Mesothelial cell of epicardium (in vitro differentiated cells): ENCODE measurements around the gene PPIL4. TPM values are rescaled to one million over a fixed set of nuclear protein-coding genes. Genes with fewer than 3 reads are reported as not detected.
"Not testable (repeated sequence)": the region's sequence is repeated elsewhere in the genome, so short reads cannot be mapped to it uniquely, and the experiment has no call there.

ENCODE experiments used
- DNase-seq, 2 experiments: peaks; one replicate each; pipeline ENCODE4 v3.0.0; 2021; ENCODE audit warnings: low spot score in 2 of 2; ENCODE audit not compliant: unreplicated experiment in 2 of 2
- H3K27ac Mint-ChIP-seq: 2 replicates; pipeline ENCODE4 v1.8.0; 2021; ENCODE audit warnings: mixed read lengths
- H3K27me3 Mint-ChIP-seq: 2 replicates; pipeline ENCODE4 v1.8.0; 2021; ENCODE audit warnings: low read depth, mixed read lengths
- H3K36me3 Mint-ChIP-seq: 2 replicates; pipeline ENCODE4 v1.8.0; 2021; ENCODE audit warnings: mixed read lengths
- H3K4me1 Mint-ChIP-seq: 2 replicates; pipeline ENCODE4 v1.8.0; 2021; ENCODE audit warnings: mixed read lengths
- H3K4me3 Mint-ChIP-seq: 2 replicates; pipeline ENCODE4 v1.8.0; 2021; ENCODE audit warnings: mild to moderate bottlenecking, moderate library complexity, mixed read lengths
- H3K9me3 Mint-ChIP-seq: 2 replicates; pipeline ENCODE4 v1.8.0; 2021; ENCODE audit warnings: mixed read lengths
- CTCF ChIP-seq: fragments of 200-600 bp; sonication (generic); IDR thresholded peaks from one replicate; pipeline ENCODE4 v1.5.0; 2021; ENCODE audit warnings: antibody characterized with exemption; ENCODE audit not compliant: unreplicated experiment
- total RNA-seq: library from RNA; stranded (reverse); gene quantifications from 3 replicates; pipeline ENCODE4 v1.2.1, GENCODE V29; 2021

Gene PPIL4
- total RNA-seq, 1 donor from 2014 or later: 39.8 TPM

GRCh38 chr6:149503276-149503675 is 42.6 kb downstream of the PPIL4 start:
- H3K27me3 Mint-ChIP-seq: no peaks in the 10 kb centered on the region
- H3K4me3 Mint-ChIP-seq: no peak overlapping the region
- H3K9me3 Mint-ChIP-seq: no peaks in the 10 kb centered on the region
- H3K27ac Mint-ChIP-seq: peak overlapping the region; percentile 54
- no peak for DNase-seq
- no peak for TF ChIP-seq CTCF
- no peaks in the 10 kb centered on the region for H3K4me1 Mint-ChIP-seq
- peaks cover 14% of the 10 kb centered on the region for H3K36me3 Mint-ChIP-seq

DNA sequence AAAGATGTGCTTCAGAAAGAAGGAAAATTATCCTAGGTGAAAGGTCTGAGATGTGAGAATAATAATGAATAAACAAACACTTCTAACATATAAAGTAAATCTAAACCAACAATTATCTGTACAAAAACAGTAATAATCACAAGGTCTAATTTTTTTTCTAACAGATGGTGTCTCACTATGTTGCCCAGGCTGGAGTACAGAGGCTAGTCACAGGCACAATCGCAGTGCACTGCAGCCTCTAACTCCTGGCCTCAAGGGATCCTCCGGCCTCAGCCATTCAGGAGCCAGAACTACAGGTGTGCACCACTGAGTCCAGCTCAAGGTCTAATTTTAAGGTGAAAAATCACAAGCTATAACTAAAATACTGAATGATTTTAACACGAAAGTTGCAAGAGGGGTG is 44.1 kb downstream of the PPIL4 start:
- Mint-ChIP-seq H3K36me3 (peaks cover 14% of the 10 kb centered on the region), H3K27me3 (no peaks in the 10 kb centered on the region), H3K27ac (no peak overlapping the region), H3K4me3 (no peak overlapping the region), H3K4me1 (no peaks in the 10 kb centered on the region), H3K9me3 (no peaks in the 10 kb centered on the region)
- DNase-seq: no peak
- no peak for TF ChIP-seq CTCF

GRCh38 chr6:149501201-149501600 is 44.6 kb downstream of the PPIL4 start:
- Mint-ChIP-seq H3K27ac (no peak overlapping the region), H3K27me3 (no peaks in the 10 kb centered on the region), H3K4me3 (no peak overlapping the region), H3K4me1 (no peaks in the 10 kb centered on the region), H3K9me3 (no peaks in the 10 kb centered on the region), H3K36me3 (peaks cover 14% of the 10 kb centered on the region)
- no peak for TF ChIP-seq CTCF
- no peak for DNase-seq

GRCh38 chr6:149500096-149500495 is 45.7 kb downstream of the PPIL4 start:
- no peak overlapping the region for H3K4me3 Mint-ChIP-seq
- no peaks in the 10 kb centered on the region for H3K9me3 Mint-ChIP-seq
- no peaks in the 10 kb centered on the region for H3K27me3 Mint-ChIP-seq
- peaks cover 7% of the 10 kb centered on the region for H3K36me3 Mint-ChIP-seq
- TF ChIP-seq CTCF: no peak
- H3K4me1 Mint-ChIP-seq: no peaks in the 10 kb centered on the region
- no peak for DNase-seq
- no peak overlapping the region for H3K27ac Mint-ChIP-seq

DNA sequence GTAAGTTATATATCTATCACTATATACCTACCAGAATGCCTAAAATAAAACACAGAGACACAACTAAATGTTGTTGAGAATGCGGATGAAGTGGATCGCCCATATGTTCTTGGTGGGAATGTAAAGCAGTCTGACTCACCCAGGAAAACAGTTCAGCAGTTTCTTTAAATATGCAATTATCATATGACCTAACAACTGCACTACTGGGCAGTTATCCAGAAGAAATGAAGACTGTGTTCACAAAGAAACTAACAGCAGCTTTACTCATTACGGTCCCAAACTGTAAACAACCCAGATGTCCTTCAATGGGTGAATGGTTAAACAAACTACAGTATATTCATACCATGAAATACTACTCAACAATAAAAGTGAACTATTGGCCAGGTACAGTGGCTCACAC is 46.8 kb downstream of the PPIL4 start:
- Mint-ChIP-seq H3K9me3 (no peaks in the 10 kb centered on the region), H3K27me3 (no peaks in the 10 kb centered on the region), H3K4me1 (no peaks in the 10 kb centered on the region), H3K4me3 (no peak overlapping the region), H3K36me3 (peaks cover 4% of the 10 kb centered on the region), H3K27ac (no peak overlapping the region)
- no peak for TF ChIP-seq CTCF
- DNase-seq: no peak

GRCh38 chr6:149497365-149497764 is 48.5 kb downstream of the PPIL4 start:
- no peaks in the 10 kb centered on the region for H3K9me3 Mint-ChIP-seq
- H3K4me3 Mint-ChIP-seq: no peak overlapping the region
- TF ChIP-seq CTCF: no peak
- no peak overlapping the region for H3K27ac Mint-ChIP-seq
- H3K36me3 Mint-ChIP-seq: peaks cover 2% of the 10 kb centered on the region
- no peaks in the 10 kb centered on the region for H3K4me1 Mint-ChIP-seq
- DNase-seq: no peak
- H3K27me3 Mint-ChIP-seq: no peaks in the 10 kb centered on the region

GRCh38 chr6:149496597-149496996 is 49.2 kb downstream of the PPIL4 start:
- not testable (repeated sequence) for H3K27ac Mint-ChIP-seq, H3K36me3 Mint-ChIP-seq, DNase-seq, H3K4me3 Mint-ChIP-seq, H3K9me3 Mint-ChIP-seq, H3K4me1 Mint-ChIP-seq, H3K27me3 Mint-ChIP-seq

- H3K27me3 Mint-ChIP-seq, H3K4me1 Mint-ChIP-seq, H3K27ac Mint-ChIP-seq, DNase-seq, H3K9me3 Mint-ChIP-seq, H3K4me3 Mint-ChIP-seq, H3K36me3 Mint-ChIP-seq: not testable (repeated sequence)
Observed at GRCh38 chr6:149495349-149496016, 50.4 kb downstream of the PPIL4 start.
